A204.1 (cell line): Measurements from ENCODE around the gene CDC5L.

ENCODE experiments used
- FAIRE-seq: peaks from 2 replicates; lab custom pipeline; 2012; peaks lifted over from hg19 to GRCh38; lab: Jason Lieb, UNC

The CDC5L gene

GRCh38 chr6:44375071-44375470, 12.4 kb upstream of the CDC5L start:
- FAIRE-seq: no peak

GRCh38 chr6:44377484-44377883, 10.0 kb upstream of the CDC5L start:
- FAIRE-seq: no peak

GRCh38 chr6:44377971-44378370, 9.5 kb upstream of the CDC5L start:
- no peak for FAIRE-seq

- no peak for FAIRE-seq
Observed at GRCh38 chr6:44381739-44382138, 5.8 kb upstream of the CDC5L start.

- FAIRE-seq: no peak
Observed at GRCh38 chr6:44386364-44386928, 1.1 kb upstream of the CDC5L start.

- no peak for FAIRE-seq
Observed at GRCh38 chr6:44386929-44387345, 569 bp upstream of the CDC5L start.

GRCh38 chr6:44388135-44388487, 605 bp downstream of the CDC5L start:
- no peak for FAIRE-seq

GRCh38 chr6:44388887-44389286, 1.4 kb downstream of the CDC5L start:
- no peak for FAIRE-seq

- no peak for FAIRE-seq
Observed at GRCh38 chr6:44390158-44390683, 2.7 kb downstream of the CDC5L start.

GRCh38 chr6:44395501-44395900, 8.0 kb downstream of the CDC5L start:
- no peak for FAIRE-seq

GRCh38 chr6:44396968-44397367, 9.5 kb downstream of the CDC5L start:
- FAIRE-seq: no peak

- FAIRE-seq: no peak
Observed at GRCh38 chr6:44397424-44398164, 10.1 kb downstream of the CDC5L start.

GRCh38 chr6:44399991-44400390, 12.5 kb downstream of the CDC5L start:
- no peak for FAIRE-seq

GRCh38 chr6:44400572-44400971, 13.1 kb downstream of the CDC5L start:
- no peak for FAIRE-seq

- no peak for FAIRE-seq
Observed at GRCh38 chr6:44401138-44401537, 13.6 kb downstream of the CDC5L start.

- FAIRE-seq: no peak
Observed at GRCh38 chr6:44404022-44404714, 16.7 kb downstream of the CDC5L start.

- no peak for FAIRE-seq
Observed at GRCh38 chr6:44404715-44405099, 17.2 kb downstream of the CDC5L start.

GRCh38 chr6:44407951-44408670, 20.6 kb downstream of the CDC5L start:
- FAIRE-seq: no peak

- no peak for FAIRE-seq
Observed at GRCh38 chr6:44409207-44409794, 21.8 kb downstream of the CDC5L start.

GRCh38 chr6:44410363-44410762, 22.9 kb downstream of the CDC5L start:
- FAIRE-seq: no peak

- FAIRE-seq: no peak
Observed at GRCh38 chr6:44411141-44411540, 23.6 kb downstream of the CDC5L start.

- no peak for FAIRE-seq
Observed at GRCh38 chr6:44415449-44415848, 27.9 kb downstream of the CDC5L start.
